Esophagus (tissue), 2 donors: ENCODE data around the gene CDKAL1. TPM values are rescaled to one million over a fixed set of nuclear protein-coding genes. Genes with fewer than 3 reads are reported as not detected.

Experiments
- H3K27ac ChIP-seq, 2 donors: one replicate each; pipeline ENCODE4 v1.5.1; 2013; ENCODE audit warnings: low read depth in 2 of 2, mild to moderate bottlenecking in 2 of 2, inconsistent platforms in 1 of 2, low read length in 1 of 2, moderate library complexity in 1 of 2
- H3K27me3 ChIP-seq, 2 donors: one replicate each; pipeline ENCODE4 v1.6.1; 2013; ENCODE audit warnings: low read length in 2 of 2, control low read depth in 1 of 2, mild to moderate bottlenecking in 1 of 2; ENCODE audit not compliant: insufficient read depth in 2 of 2, control insufficient read depth in 1 of 2
- H3K36me3 ChIP-seq, 2 donors: one replicate each; pipeline ENCODE4 v1.6.1; 2013; ENCODE audit warnings: low read length in 1 of 2; ENCODE audit not compliant: control insufficient read depth in 2 of 2, insufficient read depth in 2 of 2
- H3K4me1 ChIP-seq, 2 donors: one replicate each; pipeline ENCODE4 v1.6.1; 2013; ENCODE audit warnings: low read length in 1 of 2; ENCODE audit not compliant: control insufficient read depth in 2 of 2, insufficient read depth in 2 of 2
- H3K4me3 ChIP-seq, 2 donors: one replicate each; pipeline ENCODE4 v1.5.1; 2013; ENCODE audit warnings: low read length in 2 of 2, mild to moderate bottlenecking in 2 of 2, low read depth in 1 of 2, moderate library complexity in 1 of 2
- H3K9me3 ChIP-seq, 2 donors: one replicate each; pipeline ENCODE4 v1.6.1; 2013; ENCODE audit warnings: mild to moderate bottlenecking in 2 of 2, low read depth in 1 of 2, low read length in 1 of 2, moderate library complexity in 1 of 2; ENCODE audit not compliant: control insufficient read depth in 2 of 2, insufficient read depth in 1 of 2
- WGBS, 2 donors: extraction: QIAGEN DNeasy Blood & Tissue Kit; methylation state at CpG; one replicate each; pipeline ENCODE4 v1.1.7; 2013; 5-methylcytosine and 5-hydroxymethylcytosine counted together
- polyA plus RNA-seq, 2 donors: library from polyadenylated mRNA; stranded (reverse); fragments of 200-250 nt; gene quantifications; one replicate each; pipeline ENCODE4 v1.2.3, GENCODE V29; 2013
- donor health status: healthy with polysubstance abuse.
- donor health status: Bipolar disorder and iron deficiency.

Gene CDKAL1
- polyA plus RNA-seq, 2 donors, result 3.5 TPM

GRCh38 chr6:20943922-20944321, 409.7 kb downstream of the CDKAL1 start:
- H3K9me3 ChIP-seq, result no peaks in the 10 kb centered on the region
- H3K4me1 ChIP-seq, result no peaks in the 10 kb centered on the region
- no peak overlapping the region for H3K4me3 ChIP-seq
- H3K27ac ChIP-seq, result no peak overlapping the region
- H3K36me3 ChIP-seq, result no peaks in the 10 kb centered on the region
- no peaks in the 10 kb centered on the region for H3K27me3 ChIP-seq
- 100% methylated on average over 1 of the region's 1 CpG for WGBS, 2 donors

- H3K9me3 ChIP-seq, result no peaks in the 10 kb centered on the region
- H3K4me3 ChIP-seq, result no peak overlapping the region
- H3K27ac ChIP-seq, result no peak overlapping the region
- no peaks in the 10 kb centered on the region for H3K27me3 ChIP-seq
- 70 to 74% methylated on average over 1 of the region's 1 CpG for WGBS, 2 donors
- H3K36me3 ChIP-seq, result no peaks in the 10 kb centered on the region
- no peaks in the 10 kb centered on the region for H3K4me1 ChIP-seq
These were observed 411.8 kb downstream of the CDKAL1 start for GRCh38 chr6:20946022-20946421.

- no peaks in the 10 kb centered on the region for H3K36me3 ChIP-seq
- H3K4me3 ChIP-seq, result no peak overlapping the region
- H3K9me3 ChIP-seq, result no peaks in the 10 kb centered on the region
- H3K27ac ChIP-seq, result no peak overlapping the region
- 93 to 98% methylated on average over 2 of the region's 2 CpGs for WGBS, 2 donors
- H3K4me1 ChIP-seq, result no peaks in the 10 kb centered on the region
- H3K27me3 ChIP-seq, result no peaks in the 10 kb centered on the region
These were observed 412.6 kb downstream of the CDKAL1 start for GRCh38 chr6:20946890-20947289.

GRCh38 chr6:20947977-20948376, 413.7 kb downstream of the CDKAL1 start:
- no peaks in the 10 kb centered on the region for H3K27me3 ChIP-seq
- H3K27ac ChIP-seq, result no peak overlapping the region
- H3K4me1 ChIP-seq, result no peaks in the 10 kb centered on the region

GRCh38 chr6:20948556-20948955, 414.3 kb downstream of the CDKAL1 start:
- 79 to 82% methylated on average over 2 of the region's 2 CpGs for WGBS, 2 donors
- Histone ChIP-seq H3K27ac (no peak overlapping the region), H3K4me3 (no peak overlapping the region), H3K9me3 (no peaks in the 10 kb centered on the region), H3K4me1 (no peaks in the 10 kb centered on the region), H3K36me3 (no peaks in the 10 kb centered on the region), H3K27me3 (no peaks in the 10 kb centered on the region)

More at GRCh38 chr6:20947977-20948376, 413.7 kb downstream of the CDKAL1 start:
- H3K9me3 ChIP-seq, result no peaks in the 10 kb centered on the region
- no peak overlapping the region for H3K4me3 ChIP-seq
- H3K36me3 ChIP-seq, result no peaks in the 10 kb centered on the region

GRCh38 chr6:20949138-20949537, 414.9 kb downstream of the CDKAL1 start:
- H3K27me3 ChIP-seq, result no peaks in the 10 kb centered on the region
- 100% methylated on average over 1 of the region's 1 CpG for WGBS, 2 donors
- H3K9me3 ChIP-seq, result no peaks in the 10 kb centered on the region
- no peak overlapping the region for H3K27ac ChIP-seq
- no peaks in the 10 kb centered on the region for H3K36me3 ChIP-seq
- no peaks in the 10 kb centered on the region for H3K4me1 ChIP-seq
- no peak overlapping the region for H3K4me3 ChIP-seq

- Histone ChIP-seq H3K4me1 (no peaks in the 10 kb centered on the region), H3K36me3 (no peaks in the 10 kb centered on the region), H3K27ac (no peak overlapping the region), H3K27me3 (no peaks in the 10 kb centered on the region), H3K4me3 (no peak overlapping the region), H3K9me3 (no peaks in the 10 kb centered on the region)
- 58 to 70% methylated on average over 5 of the region's 5 CpGs for WGBS, 2 donors
These were observed 418.6 kb downstream of the CDKAL1 start for GRCh38 chr6:20952699-20953474.

GRCh38 chr6:20954315-20954714, 420.1 kb downstream of the CDKAL1 start:
- H3K4me3 ChIP-seq, result no peak overlapping the region
- H3K36me3 ChIP-seq, result no peaks in the 10 kb centered on the region
- 57 to 63% methylated on average over 2 of the region's 2 CpGs for WGBS, 2 donors
- H3K9me3 ChIP-seq, result no peaks in the 10 kb centered on the region
- H3K27me3 ChIP-seq, result no peaks in the 10 kb centered on the region
- H3K27ac ChIP-seq, result no peak overlapping the region
- no peaks in the 10 kb centered on the region for H3K4me1 ChIP-seq

- H3K4me1 ChIP-seq, result no peaks in the 10 kb centered on the region
- H3K27me3 ChIP-seq, result no peaks in the 10 kb centered on the region
- H3K9me3 ChIP-seq, result no peaks in the 10 kb centered on the region
- H3K36me3 ChIP-seq, result no peaks in the 10 kb centered on the region
- 91% methylated on average over 2 of the region's 2 CpGs for WGBS, 2 donors
- no peak overlapping the region for H3K27ac ChIP-seq
- H3K4me3 ChIP-seq, result no peak overlapping the region
These were observed 420.9 kb downstream of the CDKAL1 start for GRCh38 chr6:20955131-20955530.

- no peak overlapping the region for H3K4me3 ChIP-seq
- H3K27me3 ChIP-seq, result no peaks in the 10 kb centered on the region
- no peak overlapping the region for H3K27ac ChIP-seq
- 97% methylated on average over 4 of the region's 4 CpGs for WGBS, 2 donors
- H3K36me3 ChIP-seq, result no peaks in the 10 kb centered on the region
- no peaks in the 10 kb centered on the region for H3K4me1 ChIP-seq
- H3K9me3 ChIP-seq, result no peaks in the 10 kb centered on the region
These were observed 421.5 kb downstream of the CDKAL1 start for GRCh38 chr6:20955751-20956150.
